ENCODE results near the gene DCAF4.

Gene DCAF4

GRCh38 chr14:72882047-72882446 lies 44.2 kb upstream of the DCAF4 start:
- no peak for TF ChIP-seq CTCF (IDR thresholded peaks at IDR 0.05; ENCODE audit: low read depth, low read length)
- no peak overlapping the region for H3K4me3 ChIP-seq (ENCODE audit: low read depth, low read length)

- no peak overlapping the region for H3K4me3 ChIP-seq (ENCODE audit: low read depth, low read length)
- TF ChIP-seq CTCF (IDR thresholded peaks at IDR 0.05; ENCODE audit: low read depth, low read length): no peak
Observed at GRCh38 chr14:72882463-72882862, 43.8 kb upstream of the DCAF4 start.

- TF ChIP-seq CTCF (IDR thresholded peaks at IDR 0.05; ENCODE audit: low read depth, low read length): no peak
- H3K4me3 ChIP-seq (ENCODE audit: low read depth, low read length): no peak overlapping the region
Observed at GRCh38 chr14:72883109-72883508, 43.2 kb upstream of the DCAF4 start.

GRCh38 chr14:72883961-72884360 lies 42.3 kb upstream of the DCAF4 start:
- H3K4me3 ChIP-seq (ENCODE audit: low read depth, low read length): no peak overlapping the region
- no peak for TF ChIP-seq CTCF (IDR thresholded peaks at IDR 0.05; ENCODE audit: low read depth, low read length)

GRCh38 chr14:72884386-72884785 lies 41.9 kb upstream of the DCAF4 start:
- no peak for TF ChIP-seq CTCF (IDR thresholded peaks at IDR 0.05; ENCODE audit: low read depth, low read length)
- no peak overlapping the region for H3K4me3 ChIP-seq (ENCODE audit: low read depth, low read length)

- H3K4me3 ChIP-seq (ENCODE audit: low read depth, low read length): no peak overlapping the region
- TF ChIP-seq CTCF (IDR thresholded peaks at IDR 0.05; ENCODE audit: low read depth, low read length): no peak
Observed at GRCh38 chr14:72887514-72887913, 38.8 kb upstream of the DCAF4 start.

GRCh38 chr14:72888192-72888591 lies 38.1 kb upstream of the DCAF4 start:
- H3K4me3 ChIP-seq (ENCODE audit: low read depth, low read length): no peak overlapping the region
- no peak for TF ChIP-seq CTCF (IDR thresholded peaks at IDR 0.05; ENCODE audit: low read depth, low read length)
